OCI-LY7 (cell line): Measurements from ENCODE around the gene MIEN1. TPM values are rescaled to one million over a fixed set of nuclear protein-coding genes. Genes with fewer than 3 reads are reported as not detected.

ENCODE experiments used
- BruUV-seq: library from RNA; stranded (reverse); fragments of 400-500 nt; replicated peaks from 2 replicates; lab custom pipeline; 2021; lab: Mats Ljungman, UMichigan
- CTCF ChIA-PET: fragments of 300-600 bp; sonication (Branson Sonifier 250); formaldehyde crosslinking; loops from one replicate; lab custom pipeline; 2022; ENCODE audit warnings: antibody characterized with exemption; ENCODE audit not compliant: unreplicated experiment; lab: Charles Lee
- POLR2A ChIA-PET: fragments of 300-600 bp; sonication (Branson Sonifier 250); formaldehyde crosslinking; loops from one replicate; lab custom pipeline; 2022; ENCODE audit warnings: antibody characterized with exemption; lab: Charles Lee
- DNase-seq: peaks from one replicate; pipeline ENCODE4 v3.0.0-alpha.2; 2015; ENCODE audit warnings: low spot score
- H2AFZ ChIP-seq: fragments of 200-600 bp; sonication (generic), shearing (Covaris generic); 2 replicates; pipeline ENCODE4 v1.6.1; 2014; ENCODE audit warnings: mild to moderate bottlenecking, antibody characterized with exemption, low read length, moderate library complexity
- H3K27ac ChIP-seq: fragments of 200-600 bp; sonication (generic); 2 replicates; pipeline ENCODE4 v1.5.1; 2014; ENCODE audit warnings: mixed run types, low read depth, mild to moderate bottlenecking, moderate library complexity, low read length, inconsistent platforms; ENCODE audit not compliant: poor library complexity, severe bottlenecking
- H3K36me3 ChIP-seq: fragments of 200-600 bp; sonication (generic); 2 replicates; pipeline ENCODE4 v1.6.1; 2014; ENCODE audit warnings: mild to moderate bottlenecking, antibody characterized with exemption, low read length, moderate library complexity, mixed read lengths; ENCODE audit not compliant: insufficient read depth
- H3K4me1 ChIP-seq: fragments of 200-600 bp; sonication (generic); 2 replicates; pipeline ENCODE4 v1.5.1; 2014; ENCODE audit warnings: mild to moderate bottlenecking, low read length; ENCODE audit not compliant: insufficient read depth, poor library complexity, severe bottlenecking
- H3K4me2 ChIP-seq: fragments of 200-600 bp; sonication (generic); 2 replicates; pipeline ENCODE4 v1.6.1; 2014; ENCODE audit warnings: mild to moderate bottlenecking, low read length
- H3K4me3 ChIP-seq: fragments of 200-600 bp; sonication (generic); 2 replicates; pipeline ENCODE4 v1.5.1; 2014; ENCODE audit warnings: mild to moderate bottlenecking, low read depth, low read length; ENCODE audit not compliant: poor library complexity, severe bottlenecking
- H3K79me2 ChIP-seq: fragments of 200-600 bp; sonication (generic); 2 replicates; pipeline ENCODE4 v1.6.1; 2016; ENCODE audit warnings: low read depth, mild to moderate bottlenecking, low read length, moderate library complexity, mixed read lengths; ENCODE audit not compliant: insufficient read depth
- H3K9me2 ChIP-seq: fragments of 200-600 bp; sonication (generic); 2 replicates; pipeline ENCODE4 v1.6.1; 2016; ENCODE audit warnings: mild to moderate bottlenecking, low read length, mixed read lengths; ENCODE audit not compliant: insufficient read depth
- H3K9me3 ChIP-seq: fragments of 200-600 bp; sonication (generic); 2 replicates; pipeline ENCODE4 v1.6.1; 2014; ENCODE audit warnings: mild to moderate bottlenecking, mixed run types, low read length, mixed read lengths
- H4K20me1 ChIP-seq: fragments of 200-600 bp; sonication (generic); 2 replicates; pipeline ENCODE4 v1.6.1; 2014; ENCODE audit warnings: mild to moderate bottlenecking, antibody characterized with exemption, low read length, moderate library complexity, mixed read lengths; ENCODE audit not compliant: insufficient read depth
- CTCF ChIP-seq: fragments of 200-600 bp; sonication (generic); conservative IDR thresholded peaks from 2 replicates; pipeline ENCODE4 v1.5.1; 2014; ENCODE audit warnings: mild to moderate bottlenecking, antibody characterized with exemption, low read length, moderate library complexity, mixed read lengths
- EZH2phosphoT487 ChIP-seq: fragments of 200-600 bp; sonication (generic); IDR thresholded peaks from 2 replicates; pipeline ENCODE4 v1.6.1; 2018; ENCODE audit warnings: low read depth, borderline replicate concordance, mild to moderate bottlenecking, mixed run types, antibody characterized with exemption, low read length, moderate library complexity, mixed read lengths
- intact Hi-C: fragments of 100-400 bp; cut with micrococcal nuclease; formaldehyde crosslinking; loops from one replicate; pipeline ENCODE4 v1.10.0; 2022; ENCODE audit not compliant: unreplicated experiment
- total RNA-seq, 2 experiments: library from RNA; depleted of rRNA in 1 of 2; stranded (reverse); fragments of >200 nt in 1 of 2; shearing (Covaris generic) in 1 of 2; gene quantifications; 2 replicates each; pipeline ENCODE4 v1.2.3, GENCODE V29; 2014 to 2022

Gene MIEN1
- total RNA-seq, 2 experiments from 2014 or later, result 55.4 to 89.9 TPM

GRCh38 chr17:39744075-39744835 is 13.9 kb upstream of the MIEN1 start:
- H2AFZ ChIP-seq, result no peak overlapping the region
- no peak for DNase-seq
- TF ChIP-seq EZH2phosphoT487 (no peak), CTCF (no peak)
- H3K4me1 ChIP-seq, result peaks cover 16% of the 10 kb centered on the region
- no peaks in the 10 kb centered on the region for H4K20me1 ChIP-seq
- H3K4me3 ChIP-seq, result no peak overlapping the region
- no TSS peak for BruUV-seq
- CTCF ChIA-PET, result no interaction called here
- POLR2A ChIA-PET, result interaction anchor here (0.7 kb wide), 1 partner anchor 498 kb away, joined by 5 read pairs; no protein-coding TSS in a partner anchor
- no peak overlapping the region for H3K4me2 ChIP-seq
- H3K9me3 ChIP-seq, result no peaks in the 10 kb centered on the region
- H3K27ac ChIP-seq, result no peak overlapping the region
- no peaks in the 10 kb centered on the region for H3K9me2 ChIP-seq
- intact Hi-C loops, result no loop called here
- no peaks in the 10 kb centered on the region for H3K79me2 ChIP-seq
- no peaks in the 10 kb centered on the region for H3K36me3 ChIP-seq

- no TSS peak for BruUV-seq
- Histone ChIP-seq H3K79me2 (no peaks in the 10 kb centered on the region), H3K4me3 (no peak overlapping the region), H3K4me2 (no peak overlapping the region), H3K9me2 (no peaks in the 10 kb centered on the region), H3K4me1 (peaks cover 29% of the 10 kb centered on the region), H2AFZ (no peak overlapping the region), H3K9me3 (no peaks in the 10 kb centered on the region), H3K27ac (no peak overlapping the region), H3K36me3 (no peaks in the 10 kb centered on the region), H4K20me1 (no peaks in the 10 kb centered on the region)
- ChIA-PET POLR2A (no interaction called here), CTCF (no interaction called here)
- DNase-seq, result no peak
- TF ChIP-seq CTCF, result no peak
- intact Hi-C loops, result no loop called here
Measured at GRCh38 chr17:39742856-39743436, 12.6 kb upstream of the MIEN1 start.
